ENCODE measurements around the gene GP9. TPM values are rescaled to one million over a fixed set of nuclear protein-coding genes. Genes with fewer than 3 reads are reported as not detected.

The GP9 gene
- polyA plus RNA-seq, 1 of the 3 experiments (the other 2 are of a cell fraction), result not detected

DNA sequence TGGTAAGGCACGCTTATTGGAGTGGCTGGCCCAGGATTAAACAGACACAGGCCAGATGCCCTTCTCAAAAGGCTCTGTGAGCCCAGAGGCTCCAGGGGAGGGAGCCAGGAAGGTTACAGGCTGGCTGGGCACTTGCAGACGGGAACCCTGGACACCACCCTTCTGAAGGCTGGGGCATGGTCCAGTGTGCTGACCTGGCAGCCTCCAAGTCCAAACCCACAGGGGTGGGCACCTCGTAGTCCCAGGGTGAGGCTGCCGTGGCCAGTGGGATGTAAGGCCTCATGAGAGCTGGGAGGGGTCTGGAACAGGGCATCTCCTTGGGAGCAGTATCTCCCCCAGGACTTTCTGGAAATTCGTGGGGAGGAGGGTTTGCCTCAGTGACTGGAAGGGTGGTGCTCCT, 39.9 kb upstream of the GP9 start:
- TF ChIP-seq MXI1 (IDR thresholded peaks at IDR 0.05; ENCODE audit: low read depth, low read length) (no peak), EZH2phosphoT487 (IDR thresholded peaks at IDR 0.05; ENCODE audit: borderline replicate concordance, low read depth) (no peak), POLR2AphosphoS5 (IDR thresholded peaks at IDR 0.05; ENCODE audit: low read depth, low read length) (no peak), GABPA (IDR thresholded peaks at IDR 0.05; ENCODE audit: low read depth) (no peak), RCOR1 (IDR thresholded peaks at IDR 0.05; ENCODE audit: low read length) (no peak), TEAD4 (IDR thresholded peaks at IDR 0.05; ENCODE audit: borderline replicate concordance, insufficient read depth) (no peak), CHD2 (IDR thresholded peaks at IDR 0.05; ENCODE audit: low read length, partially characterized antibody) (no peak), FOXM1 (IDR thresholded peaks at IDR 0.05; ENCODE audit: low read depth) (no peak), RAD21 (IDR thresholded peaks at IDR 0.05; ENCODE audit: low read length) (no peak), RFX5 (IDR thresholded peaks at IDR 0.05; ENCODE audit: low read length) (no peak), EP300 (IDR thresholded peaks at IDR 0.05; ENCODE audit: borderline replicate concordance in 1 of 2, low read depth in 1 of 2, low read length in 1 of 2) (no peak), TCF12 (IDR thresholded peaks at IDR 0.05) (no peak), SMC3 (IDR thresholded peaks at IDR 0.05; ENCODE audit: low read depth, low read length) (no peak), NRF1 (IDR thresholded peaks at IDR 0.05; ENCODE audit: low read depth, low read length) (no peak)
- TF ChIP-seq, protein P1, sequence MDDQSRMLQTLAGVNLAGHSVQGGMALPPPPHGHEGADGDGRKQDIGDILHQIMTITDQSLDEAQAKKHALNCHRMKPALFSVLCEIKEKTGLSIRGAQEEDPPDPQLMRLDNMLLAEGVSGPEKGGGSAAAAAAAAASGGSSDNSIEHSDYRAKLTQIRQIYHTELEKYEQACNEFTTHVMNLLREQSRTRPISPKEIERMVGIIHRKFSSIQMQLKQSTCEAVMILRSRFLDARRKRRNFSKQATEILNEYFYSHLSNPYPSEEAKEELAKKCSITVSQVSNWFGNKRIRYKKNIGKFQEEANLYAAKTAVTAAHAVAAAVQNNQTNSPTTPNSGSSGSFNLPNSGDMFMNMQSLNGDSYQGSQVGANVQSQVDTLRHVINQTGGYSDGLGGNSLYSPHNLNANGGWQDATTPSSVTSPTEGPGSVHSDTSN (IDR thresholded peaks at IDR 0.05), result no peak
- TF ChIP-seq, protein P2, sequence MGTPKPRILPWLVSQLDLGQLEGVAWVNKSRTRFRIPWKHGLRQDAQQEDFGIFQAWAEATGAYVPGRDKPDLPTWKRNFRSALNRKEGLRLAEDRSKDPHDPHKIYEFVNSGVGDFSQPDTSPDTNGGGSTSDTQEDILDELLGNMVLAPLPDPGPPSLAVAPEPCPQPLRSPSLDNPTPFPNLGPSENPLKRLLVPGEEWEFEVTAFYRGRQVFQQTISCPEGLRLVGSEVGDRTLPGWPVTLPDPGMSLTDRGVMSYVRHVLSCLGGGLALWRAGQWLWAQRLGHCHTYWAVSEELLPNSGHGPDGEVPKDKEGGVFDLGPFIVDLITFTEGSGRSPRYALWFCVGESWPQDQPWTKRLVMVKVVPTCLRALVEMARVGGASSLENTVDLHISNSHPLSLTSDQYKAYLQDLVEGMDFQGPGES (IDR thresholded peaks at IDR 0.05; ENCODE audit: low read depth, low read length), result no peak
- TF ChIP-seq, protein P3, sequence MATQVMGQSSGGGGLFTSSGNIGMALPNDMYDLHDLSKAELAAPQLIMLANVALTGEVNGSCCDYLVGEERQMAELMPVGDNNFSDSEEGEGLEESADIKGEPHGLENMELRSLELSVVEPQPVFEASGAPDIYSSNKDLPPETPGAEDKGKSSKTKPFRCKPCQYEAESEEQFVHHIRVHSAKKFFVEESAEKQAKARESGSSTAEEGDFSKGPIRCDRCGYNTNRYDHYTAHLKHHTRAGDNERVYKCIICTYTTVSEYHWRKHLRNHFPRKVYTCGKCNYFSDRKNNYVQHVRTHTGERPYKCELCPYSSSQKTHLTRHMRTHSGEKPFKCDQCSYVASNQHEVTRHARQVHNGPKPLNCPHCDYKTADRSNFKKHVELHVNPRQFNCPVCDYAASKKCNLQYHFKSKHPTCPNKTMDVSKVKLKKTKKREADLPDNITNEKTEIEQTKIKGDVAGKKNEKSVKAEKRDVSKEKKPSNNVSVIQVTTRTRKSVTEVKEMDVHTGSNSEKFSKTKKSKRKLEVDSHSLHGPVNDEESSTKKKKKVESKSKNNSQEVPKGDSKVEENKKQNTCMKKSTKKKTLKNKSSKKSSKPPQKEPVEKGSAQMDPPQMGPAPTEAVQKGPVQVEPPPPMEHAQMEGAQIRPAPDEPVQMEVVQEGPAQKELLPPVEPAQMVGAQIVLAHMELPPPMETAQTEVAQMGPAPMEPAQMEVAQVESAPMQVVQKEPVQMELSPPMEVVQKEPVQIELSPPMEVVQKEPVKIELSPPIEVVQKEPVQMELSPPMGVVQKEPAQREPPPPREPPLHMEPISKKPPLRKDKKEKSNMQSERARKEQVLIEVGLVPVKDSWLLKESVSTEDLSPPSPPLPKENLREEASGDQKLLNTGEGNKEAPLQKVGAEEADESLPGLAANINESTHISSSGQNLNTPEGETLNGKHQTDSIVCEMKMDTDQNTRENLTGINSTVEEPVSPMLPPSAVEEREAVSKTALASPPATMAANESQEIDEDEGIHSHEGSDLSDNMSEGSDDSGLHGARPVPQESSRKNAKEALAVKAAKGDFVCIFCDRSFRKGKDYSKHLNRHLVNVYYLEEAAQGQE (IDR thresholded peaks at IDR 0.05; ENCODE audit: low read depth, low read length), result no peak
- TF ChIP-seq, protein P4, sequence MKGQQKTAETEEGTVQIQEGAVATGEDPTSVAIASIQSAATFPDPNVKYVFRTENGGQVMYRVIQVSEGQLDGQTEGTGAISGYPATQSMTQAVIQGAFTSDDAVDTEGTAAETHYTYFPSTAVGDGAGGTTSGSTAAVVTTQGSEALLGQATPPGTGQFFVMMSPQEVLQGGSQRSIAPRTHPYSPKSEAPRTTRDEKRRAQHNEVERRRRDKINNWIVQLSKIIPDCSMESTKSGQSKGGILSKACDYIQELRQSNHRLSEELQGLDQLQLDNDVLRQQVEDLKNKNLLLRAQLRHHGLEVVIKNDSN (IDR thresholded peaks at IDR 0.05; ENCODE audit: borderline replicate concordance, low read depth), result no peak

More for the DNA sequence above, 39.9 kb upstream of the GP9 start:
- no peaks in the 10 kb centered on the region for H4K20me1 ChIP-seq (ENCODE audit: insufficient read depth)
- H3K4me3 ChIP-seq (ENCODE audit: low read depth in 2 of 2, low read length in 1 of 2), result no peak overlapping the region
- no peak overlapping the region for H2AFZ ChIP-seq (ENCODE audit: low read depth)
- POLR2A ChIA-PET, result no interaction called here
- no peak overlapping the region for H3K9ac ChIP-seq
- H3K79me2 ChIP-seq (ENCODE audit: insufficient read depth), result no peaks in the 10 kb centered on the region
- no peak overlapping the region for H3K4me2 ChIP-seq
- H3K27ac ChIP-seq (ENCODE audit: low read depth in 2 of 2, low read length in 1 of 2), result no peak overlapping the region
- CTCF ChIA-PET, result interaction anchor here (1.2 to 4.7 kb wide), 2 partner anchors 32 to 50 kb away, joined by 7 to 25 read pairs; no protein-coding TSS in a partner anchor
- peaks cover 0 to 19% of the 10 kb centered on the region in 2 experiments; a peak in 1 of 4 replicates for H3K4me1 ChIP-seq (ENCODE audit: control insufficient read depth in 1 of 2, insufficient read depth in 2 of 2, low read depth in 1 of 2, low read length in 1 of 2)
- H3K36me3 ChIP-seq (replicated peaks in 1 of 2; ENCODE audit: control insufficient read depth in 1 of 2, insufficient read depth in 2 of 2, low read length in 1 of 2), result no peaks in the 10 kb centered on the region
- no peak for DNase-seq
- H3K27me3 ChIP-seq (ENCODE audit: insufficient read depth), result no peaks in the 10 kb centered on the region; the same call in 1 of the 2 replicates
- no peaks in the 10 kb centered on the region for H3K9me3 ChIP-seq
- WGBS (ENCODE audit: low lambda C conversion rate), result 59% methylated on average over 4 of the region's 5 CpGs
- no peaks in the 10 kb centered on the region for H3F3A ChIP-seq (replicated peaks; ENCODE audit: insufficient read depth)
- no peaks in the 10 kb centered on the region for H3K9me2 ChIP-seq
